ENCODE measurements around the gene BTBD7. TPM values are rescaled to one million over a fixed set of nuclear protein-coding genes. Genes with fewer than 3 reads are reported as not detected.

Gene BTBD7
- total RNA-seq, 2 experiments from 2014 or later: 12.5 to 12.6 TPM

DNA sequence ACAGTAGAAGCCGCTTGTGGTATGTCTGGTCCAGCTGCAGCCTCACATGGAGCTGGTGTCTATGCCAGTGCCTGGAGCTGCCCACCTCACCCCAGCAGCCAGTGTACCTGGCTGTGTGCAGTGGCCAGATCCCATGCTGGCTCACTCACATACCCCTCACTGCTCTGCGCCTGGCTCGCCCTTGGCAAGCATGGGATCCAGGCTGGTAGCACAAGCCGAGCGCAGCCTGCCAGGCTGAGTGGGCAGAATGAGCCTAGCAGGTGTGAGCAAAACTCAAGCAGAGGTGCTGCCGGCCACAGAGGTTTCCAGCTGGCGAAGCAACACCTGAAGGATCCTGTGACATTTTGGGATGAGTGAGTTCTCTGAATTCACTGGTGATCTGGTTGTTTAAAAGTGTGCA is 5.0 kb upstream of the BTBD7 start:
- POLR2A ChIA-PET: no interaction called here
- DNase-seq (no peak), ATAC-seq (ENCODE audit: poor library complexity) (no peak)
- Histone ChIP-seq H3K27me3 (ENCODE audit: control insufficient read depth in 1 of 2, insufficient read depth in 2 of 2, low read length in 2 of 2) (peaks cover 0 to 2% of the 10 kb centered on the region in 2 experiments), H3K9me3 (ENCODE audit: control insufficient read depth in 1 of 2, insufficient read depth in 1 of 2, low read length in 2 of 2) (peaks cover 6 to 10% of the 10 kb centered on the region in 2 experiments), H3K27ac (ENCODE audit: low read depth in 1 of 2, low read length in 2 of 2) (no peak overlapping the region), H3K36me3 (ENCODE audit: insufficient read depth, low read length) (no peaks in the 10 kb centered on the region), H3K4me3 (ENCODE audit: low read length) (no peak overlapping the region), H3K4me1 (ENCODE audit: insufficient read depth, low read length) (peaks cover 7% of the 10 kb centered on the region)
- Mint-ChIP-seq H3K27ac (no peak overlapping the region), H3K27me3 (no peaks in the 10 kb centered on the region), H3K36me3 (ENCODE audit: low read depth) (peaks cover 7% of the 10 kb centered on the region), H3K9me3 (no peaks in the 10 kb centered on the region), H3K4me3 (no peak overlapping the region), H3K4me1 (ENCODE audit: low read depth) (peaks cover 18% of the 10 kb centered on the region)
- intact Hi-C loops (cut with DNase I, micrococcal nuclease): no loop called here
- TF ChIP-seq, protein P1, sequence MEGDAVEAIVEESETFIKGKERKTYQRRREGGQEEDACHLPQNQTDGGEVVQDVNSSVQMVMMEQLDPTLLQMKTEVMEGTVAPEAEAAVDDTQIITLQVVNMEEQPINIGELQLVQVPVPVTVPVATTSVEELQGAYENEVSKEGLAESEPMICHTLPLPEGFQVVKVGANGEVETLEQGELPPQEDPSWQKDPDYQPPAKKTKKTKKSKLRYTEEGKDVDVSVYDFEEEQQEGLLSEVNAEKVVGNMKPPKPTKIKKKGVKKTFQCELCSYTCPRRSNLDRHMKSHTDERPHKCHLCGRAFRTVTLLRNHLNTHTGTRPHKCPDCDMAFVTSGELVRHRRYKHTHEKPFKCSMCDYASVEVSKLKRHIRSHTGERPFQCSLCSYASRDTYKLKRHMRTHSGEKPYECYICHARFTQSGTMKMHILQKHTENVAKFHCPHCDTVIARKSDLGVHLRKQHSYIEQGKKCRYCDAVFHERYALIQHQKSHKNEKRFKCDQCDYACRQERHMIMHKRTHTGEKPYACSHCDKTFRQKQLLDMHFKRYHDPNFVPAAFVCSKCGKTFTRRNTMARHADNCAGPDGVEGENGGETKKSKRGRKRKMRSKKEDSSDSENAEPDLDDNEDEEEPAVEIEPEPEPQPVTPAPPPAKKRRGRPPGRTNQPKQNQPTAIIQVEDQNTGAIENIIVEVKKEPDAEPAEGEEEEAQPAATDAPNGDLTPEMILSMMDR (IDR thresholded peaks at IDR 0.05): no peak
- CTCF ChIA-PET: no interaction called here

DNA sequence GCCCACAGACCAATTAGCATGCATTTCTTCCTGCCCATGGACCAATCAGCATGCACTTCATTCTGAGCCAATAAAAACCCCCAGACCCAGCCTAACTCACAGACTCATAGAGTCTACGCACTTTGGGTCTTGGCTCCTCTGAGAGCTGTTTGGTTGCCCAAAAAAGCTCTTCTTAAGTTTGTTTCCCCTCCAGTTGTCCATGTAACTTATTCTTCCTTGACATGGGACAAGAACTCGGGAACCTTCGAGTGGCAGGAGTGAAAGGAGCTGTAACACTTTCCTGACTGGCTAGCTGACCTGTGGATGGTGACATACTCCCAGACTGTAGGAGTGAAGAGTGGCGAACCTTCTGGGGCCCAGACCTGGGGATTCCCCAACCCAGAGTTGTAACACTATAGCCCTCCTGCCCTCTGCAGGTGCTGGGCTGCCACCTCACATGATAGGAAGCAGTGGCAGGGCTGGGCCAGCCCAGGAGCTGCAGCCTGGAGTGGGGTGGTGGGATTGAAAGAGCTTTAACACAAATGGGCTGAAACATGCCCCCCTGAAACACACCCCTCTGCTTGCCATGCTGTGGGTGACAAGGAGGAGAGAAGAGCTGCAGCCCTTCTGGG is 4.4 kb upstream of the BTBD7 start:
- Histone ChIP-seq H3K36me3 (ENCODE audit: insufficient read depth, low read length) (no peaks in the 10 kb centered on the region), H3K27ac (ENCODE audit: low read depth in 1 of 2, low read length in 2 of 2) (no peak overlapping the region), H3K4me1 (ENCODE audit: insufficient read depth, low read length) (peaks cover 7% of the 10 kb centered on the region), H3K9me3 (ENCODE audit: control insufficient read depth in 1 of 2, insufficient read depth in 1 of 2, low read length in 2 of 2) (peaks cover 6 to 10% of the 10 kb centered on the region in 2 experiments), H3K4me3 (ENCODE audit: low read length) (no peak overlapping the region), H3K27me3 (ENCODE audit: control insufficient read depth in 1 of 2, insufficient read depth in 2 of 2, low read length in 2 of 2) (peaks cover 0 to 2% of the 10 kb centered on the region in 2 experiments)
- Mint-ChIP-seq H3K9me3 (no peaks in the 10 kb centered on the region), H3K4me3 (no peak overlapping the region), H3K27me3 (no peaks in the 10 kb centered on the region), H3K36me3 (ENCODE audit: low read depth) (peaks cover 10% of the 10 kb centered on the region), H3K4me1 (ENCODE audit: low read depth) (peaks cover 18% of the 10 kb centered on the region), H3K27ac (no peak overlapping the region)
- DNase-seq (peak in 1 of 14 experiments; percentile 26), ATAC-seq (ENCODE audit: poor library complexity) (no peak)
- CTCF ChIA-PET: no interaction called here
- TF ChIP-seq, protein P1 (IDR thresholded peaks at IDR 0.05): no peak
- POLR2A ChIA-PET: no interaction called here
- intact Hi-C loops (cut with DNase I, micrococcal nuclease): no loop called here

DNA sequence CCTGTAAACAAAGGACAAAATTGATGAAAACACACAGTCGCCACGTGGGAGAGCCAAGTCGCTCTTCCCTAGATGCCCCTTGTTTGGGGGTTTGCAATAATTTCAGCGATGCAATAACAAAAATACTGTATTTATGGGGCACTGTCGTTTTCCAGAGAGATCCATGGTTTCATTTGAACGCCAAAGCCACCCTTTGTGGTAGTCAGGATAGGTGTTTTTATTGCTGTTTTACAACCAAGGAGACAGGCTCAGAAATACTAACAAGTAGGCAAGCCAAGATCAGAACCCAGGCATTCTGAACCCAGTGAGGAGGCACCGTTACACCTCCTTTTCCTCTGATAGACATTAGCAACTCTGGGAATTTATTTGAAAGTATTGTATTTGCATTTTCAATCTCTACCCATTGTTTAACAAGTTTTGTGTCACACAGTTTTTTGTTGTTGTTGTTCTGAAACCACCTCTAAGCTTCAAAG is 831 bp upstream of the BTBD7 start:
- Histone ChIP-seq H3K27ac (ENCODE audit: low read depth in 1 of 2, low read length in 2 of 2) (peak overlapping the region; percentile 52 to 55), H3K27me3 (ENCODE audit: control insufficient read depth in 1 of 2, insufficient read depth in 2 of 2, low read length in 2 of 2) (no peaks in the 10 kb centered on the region), H3K4me1 (ENCODE audit: insufficient read depth, low read length) (peaks cover 20% of the 10 kb centered on the region), H3K4me3 (ENCODE audit: low read length) (peak overlapping the region; percentile 80), H3K9me3 (ENCODE audit: control insufficient read depth in 1 of 2, insufficient read depth in 1 of 2, low read length in 2 of 2) (peaks cover 0 to 3% of the 10 kb centered on the region in 2 experiments), H3K36me3 (ENCODE audit: insufficient read depth, low read length) (no peaks in the 10 kb centered on the region)
- peaks cover 14% of the 10 kb centered on the region for H3K36me3 Mint-ChIP-seq (ENCODE audit: low read depth)
- peak overlapping the region; percentile 97 for H3K4me3 Mint-ChIP-seq
- peak overlapping the region; percentile 92 for H3K27ac Mint-ChIP-seq
- peaks cover 52% of the 10 kb centered on the region for H3K4me1 Mint-ChIP-seq (ENCODE audit: low read depth)
- CTCF ChIA-PET: interaction anchor here (1.5 kb wide), 1 partner anchor 221 kb away, joined by 4 read pairs; no protein-coding TSS in a partner anchor
- POLR2A ChIA-PET: interaction anchor here (1.4 kb wide), 1 partner anchor 127 kb away, joined by 4 read pairs; the partner anchor contains the start of genes GON7 and UBR7
- peak in 1 of 14 experiments; percentile 4 for DNase-seq
- intact Hi-C loops (cut with DNase I, micrococcal nuclease): loop anchor here (1.0 to 5.0 kb wide), 7 partner anchors 126 to 844 kb away; partner anchors contain the start of genes DDX24 (in 1 of the 2), GOLGA5 (in 1 of the 2), GON7 (in 1 of the 2) and IFI27L1 (in 1 of the 2)
- ATAC-seq (ENCODE audit: poor library complexity): no peak
- H3K9me3 Mint-ChIP-seq: no peaks in the 10 kb centered on the region
- H3K27me3 Mint-ChIP-seq: no peaks in the 10 kb centered on the region
- TF ChIP-seq, protein P1 (IDR thresholded peaks at IDR 0.05): no peak
